ENCODE results near the gene HOXA5. TPM values are rescaled to one million over a fixed set of nuclear protein-coding genes. Genes with fewer than 3 reads are reported as not detected.

The HOXA5 gene
- total RNA-seq, 1 donor from 2014 or later: 16.0 TPM

DNA sequence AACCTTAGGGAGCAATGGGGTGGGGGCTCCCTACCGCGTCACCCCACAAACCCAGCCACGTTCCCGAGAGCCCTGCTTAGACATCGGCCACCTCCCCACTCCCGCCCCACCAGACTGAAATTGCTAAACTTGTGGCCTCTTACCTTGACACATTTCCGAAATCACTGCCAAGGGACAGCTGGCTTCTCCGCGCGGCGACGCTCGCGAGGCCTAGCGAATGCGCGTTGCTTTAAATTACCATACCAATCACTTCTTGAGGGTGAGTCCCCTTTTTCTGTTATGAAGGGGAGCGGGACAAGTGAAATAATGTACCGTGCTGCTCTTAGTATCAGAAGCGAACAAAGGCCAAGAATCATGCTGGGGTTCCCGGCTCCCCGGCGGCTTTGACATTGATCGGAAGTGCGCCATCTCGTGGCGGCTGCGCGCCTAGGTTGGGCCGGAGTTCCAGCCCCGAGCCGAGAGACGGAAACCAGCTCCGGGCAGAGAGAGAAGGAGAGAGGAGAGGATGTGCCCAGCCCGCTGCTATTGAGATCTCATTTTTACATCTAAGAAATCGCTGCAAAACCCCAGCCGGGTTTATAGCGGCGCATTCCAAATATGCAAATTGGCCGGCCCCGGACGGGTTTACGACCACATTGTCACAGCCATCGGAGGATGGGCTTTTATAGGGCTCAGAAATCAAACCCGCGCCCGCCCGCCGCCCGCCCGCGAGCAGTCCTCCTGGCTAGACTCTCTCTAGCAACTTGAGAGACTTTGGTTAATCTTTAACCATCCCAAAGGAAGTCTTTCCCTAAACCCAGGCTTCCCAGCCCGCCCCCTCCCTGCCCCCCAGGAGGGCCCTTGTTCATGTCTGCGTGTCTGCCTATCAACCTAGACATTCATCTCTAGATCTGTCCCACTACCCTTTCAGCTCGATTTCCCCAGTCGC, 36.3 kb upstream of the HOXA5 start:
- TF ChIP-seq, protein P1, sequence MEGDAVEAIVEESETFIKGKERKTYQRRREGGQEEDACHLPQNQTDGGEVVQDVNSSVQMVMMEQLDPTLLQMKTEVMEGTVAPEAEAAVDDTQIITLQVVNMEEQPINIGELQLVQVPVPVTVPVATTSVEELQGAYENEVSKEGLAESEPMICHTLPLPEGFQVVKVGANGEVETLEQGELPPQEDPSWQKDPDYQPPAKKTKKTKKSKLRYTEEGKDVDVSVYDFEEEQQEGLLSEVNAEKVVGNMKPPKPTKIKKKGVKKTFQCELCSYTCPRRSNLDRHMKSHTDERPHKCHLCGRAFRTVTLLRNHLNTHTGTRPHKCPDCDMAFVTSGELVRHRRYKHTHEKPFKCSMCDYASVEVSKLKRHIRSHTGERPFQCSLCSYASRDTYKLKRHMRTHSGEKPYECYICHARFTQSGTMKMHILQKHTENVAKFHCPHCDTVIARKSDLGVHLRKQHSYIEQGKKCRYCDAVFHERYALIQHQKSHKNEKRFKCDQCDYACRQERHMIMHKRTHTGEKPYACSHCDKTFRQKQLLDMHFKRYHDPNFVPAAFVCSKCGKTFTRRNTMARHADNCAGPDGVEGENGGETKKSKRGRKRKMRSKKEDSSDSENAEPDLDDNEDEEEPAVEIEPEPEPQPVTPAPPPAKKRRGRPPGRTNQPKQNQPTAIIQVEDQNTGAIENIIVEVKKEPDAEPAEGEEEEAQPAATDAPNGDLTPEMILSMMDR (IDR thresholded peaks at IDR 0.05): peak; percentile 87
- no peaks in the 10 kb centered on the region for H3K36me3 ChIP-seq
- H3K9me3 ChIP-seq: no peaks in the 10 kb centered on the region
- peaks cover 14% of the 10 kb centered on the region for H3K4me1 ChIP-seq
- intact Hi-C loops (cut with DNase I): no loop called here
- H3K27me3 ChIP-seq: peaks cover 100% of the 10 kb centered on the region
- H3K27ac ChIP-seq: no peak overlapping the region
- ATAC-seq: peak; percentile 81
- H3K4me3 ChIP-seq: no peak overlapping the region
- peak; percentile 81 for DNase-seq

DNA sequence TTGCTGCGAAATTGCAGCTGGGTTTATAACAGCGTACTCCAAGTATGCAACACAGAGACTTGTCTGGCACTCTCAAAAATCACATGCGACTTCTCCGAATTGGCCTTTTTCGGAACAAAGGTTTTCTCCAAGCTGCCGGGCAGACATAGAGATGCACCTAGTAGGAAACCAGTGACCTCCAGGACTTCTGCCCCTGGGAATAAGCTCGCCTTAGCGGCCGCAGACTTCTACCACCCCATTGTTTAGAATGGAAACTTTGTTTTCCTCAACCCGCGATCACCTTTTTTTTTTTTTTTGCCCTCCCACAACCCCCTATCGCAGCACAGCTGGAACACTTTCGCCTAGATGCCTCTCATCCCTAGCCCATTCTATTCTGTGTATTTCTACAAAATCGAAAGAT, 35.5 kb upstream of the HOXA5 start:
- no peaks in the 10 kb centered on the region for H3K9me3 ChIP-seq
- peaks cover 100% of the 10 kb centered on the region for H3K27me3 ChIP-seq
- intact Hi-C loops (cut with DNase I): no loop called here
- no peak for DNase-seq
- peaks cover 16% of the 10 kb centered on the region for H3K4me1 ChIP-seq
- no peak for ATAC-seq
- TF ChIP-seq, protein P1 (IDR thresholded peaks at IDR 0.05): no peak
- no peak overlapping the region for H3K27ac ChIP-seq
- no peak overlapping the region for H3K4me3 ChIP-seq
- H3K36me3 ChIP-seq: no peaks in the 10 kb centered on the region

DNA sequence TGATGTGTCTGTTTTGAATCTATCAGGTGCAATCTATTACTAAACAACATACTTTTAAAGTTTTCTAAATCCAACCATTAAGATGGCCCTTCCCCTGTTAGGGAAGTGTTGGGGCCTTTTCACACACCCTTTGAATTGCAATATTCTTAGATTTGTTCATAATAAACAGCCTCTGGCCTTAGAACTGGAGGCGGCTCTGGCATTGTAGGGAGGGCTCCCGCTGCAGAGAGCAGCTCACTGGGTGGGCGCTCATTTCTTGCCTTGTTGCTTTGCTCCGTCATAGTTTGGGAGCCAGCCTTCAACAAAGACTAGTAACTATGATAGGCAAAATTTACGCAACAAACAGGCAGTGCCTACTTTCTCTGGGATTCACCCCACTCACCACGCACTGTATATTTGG, 34.9 kb upstream of the HOXA5 start:
- intact Hi-C loops (cut with DNase I): no loop called here
- TF ChIP-seq, protein P1 (IDR thresholded peaks at IDR 0.05): no peak
- Histone ChIP-seq H3K27ac (no peak overlapping the region), H3K36me3 (no peaks in the 10 kb centered on the region), H3K4me3 (no peak overlapping the region), H3K4me1 (peaks cover 16% of the 10 kb centered on the region), H3K9me3 (no peaks in the 10 kb centered on the region), H3K27me3 (peaks cover 100% of the 10 kb centered on the region)
- DNase-seq (peak; percentile 17), ATAC-seq (no peak)

DNA sequence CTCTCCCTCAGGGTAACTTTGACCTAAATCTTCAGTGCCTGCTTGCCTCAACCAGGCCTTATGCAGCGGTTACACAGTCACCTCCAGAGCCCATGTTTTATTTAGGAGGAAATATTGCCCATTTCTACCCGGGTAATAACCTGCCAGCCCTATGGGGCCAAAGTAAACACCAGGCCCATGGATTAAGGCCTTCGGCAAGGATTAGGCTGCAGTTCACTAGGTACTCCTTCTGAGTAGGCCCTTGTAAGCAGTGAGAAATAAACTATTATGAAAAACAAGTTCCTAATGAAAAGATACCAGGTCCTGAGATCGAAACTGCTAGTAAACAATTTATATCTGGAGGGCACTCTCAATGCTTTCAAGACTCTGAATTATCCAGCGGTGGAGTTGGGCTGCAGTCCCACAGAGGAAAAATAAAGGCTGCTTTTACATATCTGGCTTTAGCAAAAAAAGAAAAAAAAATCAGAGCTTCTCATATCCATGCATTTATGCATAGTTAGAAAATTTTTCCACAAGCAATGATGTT, 34.4 kb upstream of the HOXA5 start:
- TF ChIP-seq, protein P1 (IDR thresholded peaks at IDR 0.05): no peak
- DNase-seq (peak; percentile 3), ATAC-seq (no peak)
- Histone ChIP-seq H3K27me3 (peaks cover 100% of the 10 kb centered on the region), H3K4me1 (peaks cover 17% of the 10 kb centered on the region), H3K36me3 (no peaks in the 10 kb centered on the region), H3K9me3 (no peaks in the 10 kb centered on the region), H3K4me3 (no peak overlapping the region), H3K27ac (no peak overlapping the region)
- intact Hi-C loops (cut with DNase I): no loop called here

DNA sequence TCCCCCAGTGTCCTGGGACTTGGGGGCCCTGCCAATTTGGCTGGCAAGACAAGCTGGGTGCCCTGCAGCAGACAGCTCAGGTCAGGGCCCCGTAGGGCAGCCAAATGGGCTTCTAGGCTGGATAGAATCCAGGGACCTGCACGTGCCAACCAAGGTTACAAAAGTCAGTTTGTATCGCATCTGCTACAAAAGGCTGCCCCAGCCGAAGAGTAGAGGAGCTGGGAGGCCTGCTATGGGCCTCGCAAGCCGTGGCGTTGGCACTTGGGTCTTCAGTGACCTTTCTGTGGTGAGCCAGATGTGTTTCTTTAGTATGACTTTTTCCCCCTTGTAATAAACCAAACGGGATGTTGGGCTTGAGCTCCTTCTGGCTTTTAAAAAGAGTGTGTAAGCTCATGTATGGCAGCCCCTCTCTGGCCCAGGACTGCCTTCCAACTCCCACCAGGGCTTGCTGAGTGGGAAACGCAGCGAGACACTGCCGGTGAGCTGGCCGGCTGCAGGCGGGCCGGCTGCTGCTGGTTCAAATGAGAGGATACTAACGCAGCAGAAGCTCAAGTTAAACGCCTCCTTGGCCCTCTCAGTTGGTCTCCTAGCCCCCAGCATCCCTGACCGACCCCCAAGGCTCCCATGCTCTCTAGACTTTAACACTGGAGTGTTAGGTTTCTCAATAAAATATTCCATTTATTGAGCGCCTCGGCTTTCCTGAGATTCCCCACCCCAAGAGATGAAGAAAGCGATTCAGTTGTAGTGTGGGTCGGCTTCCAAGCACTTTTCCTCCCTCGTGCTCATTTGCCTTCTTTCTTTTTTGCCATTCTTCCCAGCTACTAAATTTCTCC, 33.7 kb upstream of the HOXA5 start:
- H3K36me3 ChIP-seq: no peaks in the 10 kb centered on the region
- DNase-seq (peak; percentile 40), ATAC-seq (no peak)
- H3K9me3 ChIP-seq: no peaks in the 10 kb centered on the region
- no peak overlapping the region for H3K4me3 ChIP-seq
- TF ChIP-seq, protein P1 (IDR thresholded peaks at IDR 0.05): no peak
- intact Hi-C loops (cut with DNase I): no loop called here
- peaks cover 21% of the 10 kb centered on the region for H3K4me1 ChIP-seq
- no peak overlapping the region for H3K27ac ChIP-seq
- H3K27me3 ChIP-seq: peaks cover 100% of the 10 kb centered on the region
